Stimulated activated effector memory CD8-positive, alpha-beta T cell treated with anti-CD3 and anti-CD28 coated beads, Interleukin-12 subunit alpha, Interleukin-12 subunit beta, amount 100 ng/mL, for 72 hours (primary cell): Measurements from ENCODE around the gene TNC.
A peak's percentile ranks its signal among the peaks of the same experiment; 100 is the strongest.

Source experiments
- ATAC-seq: fragments of 150-1000 bp; cut with Tn5 transposase; 2 replicates; pipeline ENCODE4 v1.10.0; 2021
- DNase-seq, 2 donors: peaks; one replicate each; pipeline ENCODE4 v3.0.0; 2021 to 2022; ENCODE audit warnings: low spot score in 2 of 2
- H3K27ac Mint-ChIP-seq: one replicate; pipeline ENCODE4 v1.8.0; 2022; ENCODE audit warnings: mild to moderate bottlenecking, mixed read lengths
- H3K36me3 Mint-ChIP-seq: one replicate; pipeline ENCODE4 v1.8.0; 2022; ENCODE audit warnings: mild to moderate bottlenecking, mixed read lengths
- H3K4me1 Mint-ChIP-seq: one replicate; pipeline ENCODE4 v1.8.0; 2022; ENCODE audit warnings: mixed read lengths
- H3K4me3 Mint-ChIP-seq: one replicate; pipeline ENCODE4 v1.8.0; 2022; ENCODE audit warnings: mild to moderate bottlenecking, mixed read lengths
- H3K9me3 Mint-ChIP-seq: one replicate; pipeline ENCODE4 v1.8.0; 2022; ENCODE audit warnings: mixed read lengths

Gene TNC

GRCh38 chr9:115093520-115093919 lies 24.4 kb downstream of the TNC start:
- Mint-ChIP-seq H3K9me3 (no peaks in the 10 kb centered on the region), H3K4me1 (no peaks in the 10 kb centered on the region), H3K4me3 (no peak overlapping the region), H3K36me3 (no peaks in the 10 kb centered on the region), H3K27ac (no peak overlapping the region)
- DNase-seq: no peak
- ATAC-seq: no peak

GRCh38 chr9:115090486-115090885 lies 27.5 kb downstream of the TNC start:
- Mint-ChIP-seq H3K27ac (no peak overlapping the region), H3K36me3 (no peaks in the 10 kb centered on the region), H3K4me3 (no peak overlapping the region), H3K4me1 (no peaks in the 10 kb centered on the region), H3K9me3 (no peaks in the 10 kb centered on the region)
- no peak for ATAC-seq
- no peak for DNase-seq

- Mint-ChIP-seq H3K36me3 (no peaks in the 10 kb centered on the region), H3K4me3 (no peak overlapping the region), H3K27ac (no peak overlapping the region), H3K4me1 (no peaks in the 10 kb centered on the region), H3K9me3 (no peaks in the 10 kb centered on the region)
- DNase-seq (no peak), ATAC-seq (no peak)
These were observed 29.1 kb downstream of the TNC start for GRCh38 chr9:115088860-115089259.

GRCh38 chr9:115086886-115087285 lies 31.1 kb downstream of the TNC start:
- no peaks in the 10 kb centered on the region for H3K36me3 Mint-ChIP-seq
- no peaks in the 10 kb centered on the region for H3K9me3 Mint-ChIP-seq
- ATAC-seq (no peak), DNase-seq (no peak)
- H3K4me3 Mint-ChIP-seq: no peak overlapping the region
- no peaks in the 10 kb centered on the region for H3K4me1 Mint-ChIP-seq
- H3K27ac Mint-ChIP-seq: no peak overlapping the region

- no peak overlapping the region for H3K4me3 Mint-ChIP-seq
- no peaks in the 10 kb centered on the region for H3K9me3 Mint-ChIP-seq
- no peak overlapping the region for H3K27ac Mint-ChIP-seq
- H3K36me3 Mint-ChIP-seq: no peaks in the 10 kb centered on the region
- H3K4me1 Mint-ChIP-seq: no peaks in the 10 kb centered on the region
- DNase-seq (no peak), ATAC-seq (peak; percentile 34)
These were observed 31.5 kb downstream of the TNC start for GRCh38 chr9:115086461-115086860.

GRCh38 chr9:115085773-115086377 lies 32.1 kb downstream of the TNC start:
- DNase-seq: no peak
- Mint-ChIP-seq H3K27ac (no peak overlapping the region), H3K9me3 (no peaks in the 10 kb centered on the region), H3K4me1 (no peaks in the 10 kb centered on the region), H3K36me3 (no peaks in the 10 kb centered on the region), H3K4me3 (no peak overlapping the region)
- ATAC-seq: peak; percentile 48

GRCh38 chr9:115084709-115085108 lies 33.2 kb downstream of the TNC start:
- no peak overlapping the region for H3K27ac Mint-ChIP-seq
- H3K4me3 Mint-ChIP-seq: no peak overlapping the region
- H3K9me3 Mint-ChIP-seq: no peaks in the 10 kb centered on the region
- ATAC-seq (no peak), DNase-seq (no peak)
- H3K36me3 Mint-ChIP-seq: no peaks in the 10 kb centered on the region
- H3K4me1 Mint-ChIP-seq: no peaks in the 10 kb centered on the region

GRCh38 chr9:115084157-115084556 lies 33.8 kb downstream of the TNC start:
- Mint-ChIP-seq H3K4me1 (no peaks in the 10 kb centered on the region), H3K36me3 (no peaks in the 10 kb centered on the region), H3K27ac (no peak overlapping the region), H3K4me3 (no peak overlapping the region), H3K9me3 (no peaks in the 10 kb centered on the region)
- ATAC-seq (no peak), DNase-seq (no peak)

- Mint-ChIP-seq H3K9me3 (no peaks in the 10 kb centered on the region), H3K4me3 (no peak overlapping the region), H3K4me1 (no peaks in the 10 kb centered on the region), H3K36me3 (no peaks in the 10 kb centered on the region), H3K27ac (no peak overlapping the region)
- ATAC-seq (no peak), DNase-seq (no peak)
These were observed 37.7 kb downstream of the TNC start for GRCh38 chr9:115080242-115080641.

GRCh38 chr9:115079156-115079555 lies 38.8 kb downstream of the TNC start:
- no peak overlapping the region for H3K27ac Mint-ChIP-seq
- no peaks in the 10 kb centered on the region for H3K36me3 Mint-ChIP-seq
- DNase-seq: no peak
- no peaks in the 10 kb centered on the region for H3K9me3 Mint-ChIP-seq
- H3K4me3 Mint-ChIP-seq: no peak overlapping the region
- ATAC-seq: no peak
- no peaks in the 10 kb centered on the region for H3K4me1 Mint-ChIP-seq

- H3K9me3 Mint-ChIP-seq: no peaks in the 10 kb centered on the region
- ATAC-seq (no peak), DNase-seq (no peak)
- H3K4me1 Mint-ChIP-seq: no peaks in the 10 kb centered on the region
- no peak overlapping the region for H3K27ac Mint-ChIP-seq
- no peak overlapping the region for H3K4me3 Mint-ChIP-seq
- H3K36me3 Mint-ChIP-seq: no peaks in the 10 kb centered on the region
These were observed 44.5 kb downstream of the TNC start for GRCh38 chr9:115073456-115073855.

GRCh38 chr9:115071176-115071575 lies 46.8 kb downstream of the TNC start:
- H3K9me3 Mint-ChIP-seq: no peaks in the 10 kb centered on the region
- H3K4me1 Mint-ChIP-seq: no peaks in the 10 kb centered on the region
- H3K27ac Mint-ChIP-seq: no peak overlapping the region
- no peaks in the 10 kb centered on the region for H3K36me3 Mint-ChIP-seq
- no peak for DNase-seq
- no peak for ATAC-seq
- no peak overlapping the region for H3K4me3 Mint-ChIP-seq

GRCh38 chr9:115069771-115070170 lies 48.2 kb downstream of the TNC start:
- Mint-ChIP-seq H3K4me1 (no peaks in the 10 kb centered on the region), H3K27ac (no peak overlapping the region), H3K36me3 (no peaks in the 10 kb centered on the region), H3K9me3 (no peaks in the 10 kb centered on the region), H3K4me3 (no peak overlapping the region)
- no peak for DNase-seq
- no peak for ATAC-seq

GRCh38 chr9:115069302-115069701 lies 48.7 kb downstream of the TNC start:
- Mint-ChIP-seq H3K9me3 (no peaks in the 10 kb centered on the region), H3K4me1 (no peaks in the 10 kb centered on the region)
- ATAC-seq: no peak

GRCh38 chr9:115068031-115068430 lies 49.9 kb downstream of the TNC start:
- DNase-seq: no peak
- Mint-ChIP-seq H3K9me3 (no peaks in the 10 kb centered on the region), H3K4me3 (no peak overlapping the region), H3K36me3 (no peaks in the 10 kb centered on the region), H3K27ac (no peak overlapping the region), H3K4me1 (no peaks in the 10 kb centered on the region)
- ATAC-seq: no peak

More at GRCh38 chr9:115069302-115069701, 48.7 kb downstream of the TNC start:
- Mint-ChIP-seq H3K27ac (no peak overlapping the region), H3K36me3 (no peaks in the 10 kb centered on the region), H3K4me3 (no peak overlapping the region)
- no peak for DNase-seq

GRCh38 chr9:115063058-115063845 lies 54.7 kb downstream of the TNC start:
- ATAC-seq: no peak
- Mint-ChIP-seq H3K9me3 (no peaks in the 10 kb centered on the region), H3K4me3 (no peak overlapping the region), H3K36me3 (no peaks in the 10 kb centered on the region), H3K4me1 (no peaks in the 10 kb centered on the region), H3K27ac (no peak overlapping the region)
- no peak for DNase-seq
